ENCODE results near the gene HNMT. TPM values are rescaled to one million over a fixed set of nuclear protein-coding genes. Genes with fewer than 3 reads are reported as not detected.

HNMT gene
- total RNA-seq, 3 donors from 2014 or later (not counting 1 experiment from before 2014, with no cell fraction given): 1.1 to 2.1 (median 1.5) TPM

GRCh38 chr2:137944714-137945113, 19.6 kb upstream of the HNMT start:
- Mint-ChIP-seq H3K4me3 (no peak overlapping the region), H3K27ac (no peak overlapping the region), H3K27me3 (ENCODE audit: low read depth in 2 of 2) (no peaks in the 10 kb centered on the region), H3K9me3 (peaks cover 0 to 1% of the 10 kb centered on the region in 2 donors), H3K36me3 (no peaks in the 10 kb centered on the region), H3K4me1 (no peaks in the 10 kb centered on the region)
- ATAC-seq (no peak), DNase-seq (no peak)
- no peaks in the 10 kb centered on the region for H3K27me3 ChIP-seq (ENCODE audit: control insufficient read depth, insufficient read depth, low read length)
- H3K27ac ChIP-seq (ENCODE audit: low read length): no peak overlapping the region
- no peaks in the 10 kb centered on the region for H3K36me3 ChIP-seq (ENCODE audit: control insufficient read depth, insufficient read depth, low read length)
- intact Hi-C loops (cut with micrococcal nuclease): no loop called here
- TF ChIP-seq CTCF (IDR thresholded peaks at IDR 0.05): no peak
- H3K4me1 ChIP-seq (ENCODE audit: control insufficient read depth, insufficient read depth, low read length): no peaks in the 10 kb centered on the region
- no peak overlapping the region for H3K4me3 ChIP-seq (ENCODE audit: low read length)
- H3K9me3 ChIP-seq (ENCODE audit: control insufficient read depth, insufficient read depth, low read length): no peaks in the 10 kb centered on the region
- WGBS (ENCODE audit: insufficient coverage): 76% methylated on average over 5 of the region's 5 CpGs

GRCh38 chr2:137945229-137945628, 19.0 kb upstream of the HNMT start:
- H3K27me3 Mint-ChIP-seq (ENCODE audit: low read depth in 2 of 2): no peaks in the 10 kb centered on the region
- no peaks in the 10 kb centered on the region for H3K36me3 Mint-ChIP-seq
- ATAC-seq (no peak), DNase-seq (no peak)
- Histone ChIP-seq H3K9me3 (ENCODE audit: control insufficient read depth, insufficient read depth, low read length) (no peaks in the 10 kb centered on the region), H3K4me1 (ENCODE audit: control insufficient read depth, insufficient read depth, low read length) (no peaks in the 10 kb centered on the region), H3K27me3 (ENCODE audit: control insufficient read depth, insufficient read depth, low read length) (no peaks in the 10 kb centered on the region), H3K27ac (ENCODE audit: low read length) (no peak overlapping the region), H3K4me3 (ENCODE audit: low read length) (no peak overlapping the region), H3K36me3 (ENCODE audit: control insufficient read depth, insufficient read depth, low read length) (no peaks in the 10 kb centered on the region)
- H3K9me3 Mint-ChIP-seq: no peaks in the 10 kb centered on the region
- H3K4me1 Mint-ChIP-seq: no peaks in the 10 kb centered on the region
- no peak for TF ChIP-seq CTCF (IDR thresholded peaks at IDR 0.05)
- H3K27ac Mint-ChIP-seq: no peak overlapping the region
- intact Hi-C loops (cut with micrococcal nuclease): no loop called here
- WGBS (ENCODE audit: insufficient coverage): 71% methylated on average over 2 of the region's 2 CpGs
- no peak overlapping the region for H3K4me3 Mint-ChIP-seq

- intact Hi-C loops (cut with micrococcal nuclease): no loop called here
- Mint-ChIP-seq H3K36me3 (no peaks in the 10 kb centered on the region), H3K27me3 (ENCODE audit: low read depth in 2 of 2) (no peaks in the 10 kb centered on the region), H3K27ac (no peak overlapping the region), H3K9me3 (no peaks in the 10 kb centered on the region), H3K4me3 (no peak overlapping the region), H3K4me1 (no peaks in the 10 kb centered on the region)
- H3K27ac ChIP-seq (ENCODE audit: low read length): no peak overlapping the region
- H3K4me1 ChIP-seq (ENCODE audit: control insufficient read depth, insufficient read depth, low read length): no peaks in the 10 kb centered on the region
- no peak for TF ChIP-seq CTCF (IDR thresholded peaks at IDR 0.05)
- DNase-seq (no peak), ATAC-seq (no peak)
- no peaks in the 10 kb centered on the region for H3K36me3 ChIP-seq (ENCODE audit: control insufficient read depth, insufficient read depth, low read length)
- H3K27me3 ChIP-seq (ENCODE audit: control insufficient read depth, insufficient read depth, low read length): no peaks in the 10 kb centered on the region
- no peak overlapping the region for H3K4me3 ChIP-seq (ENCODE audit: low read length)
- no peaks in the 10 kb centered on the region for H3K9me3 ChIP-seq (ENCODE audit: control insufficient read depth, insufficient read depth, low read length)
These were observed 18.0 kb upstream of the HNMT start for GRCh38 chr2:137946227-137946626.

GRCh38 chr2:137947032-137947727, 17.1 kb upstream of the HNMT start:
- H3K27me3 ChIP-seq (ENCODE audit: control insufficient read depth, insufficient read depth, low read length): no peaks in the 10 kb centered on the region
- Mint-ChIP-seq H3K27ac (no peak overlapping the region), H3K9me3 (no peaks in the 10 kb centered on the region), H3K27me3 (ENCODE audit: low read depth in 2 of 2) (no peaks in the 10 kb centered on the region), H3K4me3 (no peak overlapping the region), H3K4me1 (no peaks in the 10 kb centered on the region), H3K36me3 (no peaks in the 10 kb centered on the region)
- H3K4me3 ChIP-seq (ENCODE audit: low read length): no peak overlapping the region
- ATAC-seq: no peak
- no peak overlapping the region for H3K27ac ChIP-seq (ENCODE audit: low read length)
- no peaks in the 10 kb centered on the region for H3K4me1 ChIP-seq (ENCODE audit: control insufficient read depth, insufficient read depth, low read length)
- 79% methylated on average over 1 of the region's 3 CpGs for WGBS (ENCODE audit: insufficient coverage)
- DNase-seq: no peak
- TF ChIP-seq CTCF (IDR thresholded peaks at IDR 0.05): no peak
- H3K36me3 ChIP-seq (ENCODE audit: control insufficient read depth, insufficient read depth, low read length): no peaks in the 10 kb centered on the region
- intact Hi-C loops (cut with micrococcal nuclease): no loop called here
- no peaks in the 10 kb centered on the region for H3K9me3 ChIP-seq (ENCODE audit: control insufficient read depth, insufficient read depth, low read length)
